Body of pancreas (tissue), 4 donors: ENCODE results near the gene PMIS2.

Source experiments
- CTCF ChIP-seq, 7 experiments: fragments of 450-650 bp in 4 of 7; fragments of 200-600 bp in 3 of 7; sonication (generic) in 3 of 7; IDR thresholded peaks; one replicate each; pipeline ENCODE4 v1.5.1; 2016 to 2019; ENCODE audit warnings: antibody characterized with exemption in 7 of 7
- POLR2A ChIP-seq, 3 donors: fragments of 450-650 bp; IDR thresholded peaks; one replicate each; pipeline ENCODE4 v1.6.1; 2016; ENCODE audit warnings: antibody characterized with exemption in 3 of 3, mild to moderate bottlenecking in 2 of 3

- peak in 3 of 7 experiments; percentile 8 to 36 (median 22) for TF ChIP-seq CTCF (IDR thresholded peaks at IDR 0.05)
- no peak for TF ChIP-seq POLR2A (IDR thresholded peaks at IDR 0.05)
Observed at GRCh38 chr19:35549879-35550523, 36.0 kb upstream of the PMIS2 start.
